GM18519 (cell line): ENCODE data around the gene FREM2.

Experiments
- ATAC-seq: cut with Tn5 transposase; IDR thresholded peaks from one replicate; pipeline ENCODE4 v1.9.1; 2021; ENCODE audit warnings: mild to moderate bottlenecking, moderate library complexity; ENCODE audit not compliant: unreplicated experiment, low FRiP score

The FREM2 gene

GRCh38 chr13:38758277-38758676 is 71.4 kb downstream of the FREM2 start:
- no peak for ATAC-seq

GRCh38 chr13:38759390-38759789 is 72.5 kb downstream of the FREM2 start:
- no peak for ATAC-seq

DNA sequence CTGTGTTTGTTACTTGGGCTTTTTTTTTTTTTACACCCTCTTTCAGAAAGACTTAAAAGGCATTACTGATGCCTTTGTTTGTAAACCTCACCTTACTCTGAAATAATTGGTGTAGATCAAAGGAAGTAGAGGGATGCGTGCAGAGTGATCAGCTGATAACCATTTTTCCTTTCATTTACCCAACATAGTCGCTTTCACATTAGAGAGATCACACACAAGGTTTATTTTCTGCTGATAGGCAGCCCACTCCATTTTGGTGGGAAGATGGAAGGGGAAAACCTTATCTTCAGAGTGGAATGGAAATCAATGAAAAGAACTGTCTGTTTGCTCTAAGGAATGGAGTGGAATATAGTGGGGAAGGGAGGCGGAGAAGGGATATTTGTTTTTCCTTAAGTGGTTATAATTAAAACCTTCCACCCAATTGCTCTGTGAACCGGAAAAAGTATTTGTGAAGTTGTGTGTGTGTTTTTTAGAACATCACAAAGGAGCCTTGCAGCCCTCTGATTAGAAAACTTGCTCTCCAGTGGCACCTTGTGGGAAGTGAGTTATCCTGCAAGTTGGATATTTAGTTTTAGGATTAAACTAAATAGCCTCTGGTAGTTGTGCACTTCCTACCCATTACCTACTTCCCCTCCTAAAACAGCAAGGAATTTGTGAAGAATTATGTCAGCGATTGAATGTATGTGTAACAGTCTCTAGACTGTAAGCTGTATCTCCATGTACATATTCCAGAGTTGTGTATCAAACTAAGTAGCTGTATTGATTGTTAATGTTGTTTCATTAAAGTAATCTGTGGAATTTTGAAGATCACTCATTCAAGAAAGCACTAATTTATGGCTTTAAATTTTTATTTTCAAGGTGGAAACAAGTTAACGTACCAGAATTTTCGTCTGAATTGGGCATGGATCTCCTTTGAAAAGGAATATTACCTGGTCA is 76.8 kb downstream of the FREM2 start:
- ATAC-seq, result no peak

DNA sequence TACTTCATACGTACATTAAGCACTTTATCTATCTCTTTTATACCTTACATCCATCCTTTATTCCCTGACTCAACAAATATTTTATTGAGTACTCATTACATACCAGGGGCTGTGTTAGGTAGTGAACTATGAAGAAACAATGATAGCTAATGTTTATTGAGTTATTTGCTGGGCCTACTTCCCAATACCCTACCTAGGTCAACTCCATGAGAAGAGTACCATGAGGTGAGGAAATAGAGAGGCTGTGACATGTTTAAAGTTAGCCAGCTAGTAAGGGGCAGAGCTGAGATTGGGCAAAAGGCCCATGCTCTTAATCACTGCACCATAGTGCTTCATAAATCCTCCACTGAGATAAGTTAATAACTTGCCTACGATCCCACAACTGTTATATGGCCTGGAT is 79.9 kb downstream of the FREM2 start:
- no peak for ATAC-seq

- ATAC-seq, result no peak
Observed at GRCh38 chr13:38767506-38768265, 80.8 kb downstream of the FREM2 start.

DNA sequence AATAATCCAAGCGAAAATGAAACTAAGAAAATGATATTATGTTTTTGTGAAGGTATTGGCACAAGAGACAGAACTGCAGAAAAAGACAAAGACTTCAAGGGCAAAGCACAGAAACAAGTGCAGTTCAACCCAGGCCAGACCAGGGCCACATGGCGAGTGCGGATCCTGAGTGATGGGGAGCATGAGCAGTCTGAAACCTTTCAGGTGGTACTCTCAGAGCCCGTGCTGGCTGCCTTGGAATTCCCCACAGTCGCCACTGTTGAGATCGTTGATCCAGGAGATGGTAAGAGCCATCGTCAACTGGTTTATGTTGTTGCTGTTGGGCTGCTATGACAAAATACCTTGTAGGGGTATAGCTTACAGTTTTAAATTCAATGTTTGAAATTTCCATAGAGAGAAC is 82.6 kb downstream of the FREM2 start:
- no peak for ATAC-seq

DNA sequence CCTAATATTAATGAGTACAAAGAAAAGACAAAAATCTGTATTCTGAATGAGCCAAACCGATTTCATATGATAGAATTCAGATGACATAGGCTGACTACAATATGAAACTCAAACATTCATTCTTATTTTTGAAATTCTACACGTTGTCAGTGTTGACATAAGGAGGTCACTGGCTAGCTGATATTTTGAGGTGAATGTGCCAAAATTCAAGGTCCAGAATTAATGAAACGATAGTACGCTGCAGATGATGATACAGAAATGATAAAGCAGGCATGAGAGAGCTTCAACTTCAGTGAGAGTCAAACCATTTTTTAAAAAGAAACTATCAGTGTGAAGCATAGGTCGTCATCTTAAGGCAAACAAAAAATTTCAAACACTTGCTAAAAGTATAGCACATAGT is 88.2 kb downstream of the FREM2 start:
- ATAC-seq, result no peak

GRCh38 chr13:38777347-38778119 is 90.7 kb downstream of the FREM2 start:
- no peak for ATAC-seq

DNA sequence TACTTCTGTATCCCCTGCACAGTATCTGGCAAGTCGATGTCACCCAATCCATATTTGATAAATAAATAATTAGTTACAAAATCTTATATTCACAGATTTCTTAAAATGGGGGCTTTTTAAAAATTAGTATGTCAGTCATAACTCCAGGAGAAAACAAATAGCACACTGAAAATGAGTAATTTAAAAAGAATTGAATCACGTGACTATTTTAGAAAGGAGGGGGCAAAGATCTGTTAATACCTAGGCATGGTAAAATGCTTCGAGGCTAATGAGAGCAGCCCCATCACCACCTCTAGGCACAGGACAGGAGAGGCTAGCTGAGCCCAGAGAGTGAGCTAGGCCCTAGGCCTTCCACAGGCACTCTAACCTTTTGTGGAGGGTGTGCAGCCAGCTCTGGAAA is 94.7 kb downstream of the FREM2 start:
- ATAC-seq, result no peak

DNA sequence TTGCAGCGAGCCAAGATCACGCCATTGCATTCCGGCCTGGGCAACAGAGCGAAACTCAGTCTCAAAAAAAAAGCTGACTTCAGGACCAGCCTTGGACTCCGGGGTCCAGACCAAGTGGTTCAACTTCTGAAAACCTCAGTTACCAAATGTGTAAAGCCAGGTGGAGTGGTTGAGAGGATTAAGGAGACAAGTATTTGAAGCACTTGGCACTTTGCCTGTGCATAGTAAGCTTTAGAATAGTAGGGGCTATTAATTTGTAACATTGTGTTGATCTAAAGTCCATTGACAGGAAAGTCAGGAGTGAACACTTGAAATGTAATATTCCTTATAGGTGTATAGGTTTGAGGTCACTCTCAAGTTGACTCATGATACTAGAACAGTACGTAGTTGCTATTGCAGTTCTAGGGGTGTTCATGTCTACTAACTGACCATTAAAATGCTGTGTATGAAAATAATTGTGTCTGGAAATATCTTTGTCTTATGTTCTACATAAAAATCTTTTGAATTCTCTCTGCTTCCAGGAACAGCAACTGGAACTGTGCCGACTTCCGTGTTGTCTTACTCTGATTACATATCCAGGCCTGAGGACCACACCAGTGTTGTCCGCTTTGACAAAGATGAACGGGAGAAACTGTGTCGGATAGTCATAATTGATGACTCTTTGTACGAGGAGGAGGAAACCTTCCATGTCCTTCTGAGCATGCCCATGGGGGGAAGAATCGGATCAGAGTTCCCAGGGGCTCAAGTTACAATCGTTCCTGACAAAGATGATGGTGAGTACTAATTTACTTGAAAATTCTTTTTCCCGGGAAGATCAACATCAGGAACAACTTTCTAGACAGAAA is 97.4 kb downstream of the FREM2 start:
- ATAC-seq, result no peak

DNA sequence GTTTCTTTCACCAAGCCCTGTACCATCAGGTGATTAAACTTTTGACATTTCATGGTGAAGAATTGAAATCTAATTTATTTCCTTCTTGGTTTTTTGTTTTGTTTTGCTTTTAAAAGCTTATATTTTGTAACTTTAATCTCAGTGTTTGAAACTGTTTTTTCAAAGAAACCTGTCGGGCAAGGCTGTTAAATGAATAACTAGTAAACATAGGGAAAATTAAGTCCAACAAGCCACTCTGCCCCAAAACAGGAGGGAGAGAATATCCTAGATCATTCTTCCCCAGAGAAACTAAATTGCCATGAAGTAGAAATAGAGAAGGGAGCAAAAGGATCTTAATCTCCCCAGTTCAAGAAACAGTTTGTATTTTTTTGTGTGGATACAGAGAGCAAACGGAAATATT is 98.2 kb downstream of the FREM2 start:
- no peak for ATAC-seq

DNA sequence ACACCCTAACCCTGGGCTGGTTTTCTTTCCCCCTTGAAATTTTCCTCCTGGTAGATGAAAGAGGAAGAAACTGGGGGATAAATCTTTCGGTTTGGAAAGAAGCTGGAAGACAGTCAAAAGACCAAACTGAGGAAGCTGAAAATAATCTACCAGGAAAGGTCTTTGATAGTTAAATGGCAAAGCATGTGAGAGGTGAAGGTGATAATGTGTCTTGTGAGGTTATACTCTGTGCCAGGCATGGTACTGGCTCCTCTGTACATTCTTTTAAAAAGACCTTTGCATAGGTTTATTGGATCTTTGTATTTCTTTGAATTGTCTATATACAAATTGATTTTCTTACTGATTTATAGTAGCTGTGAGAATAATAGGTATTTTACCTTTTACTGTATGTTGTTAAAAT is 98.6 kb downstream of the FREM2 start:
- ATAC-seq, result no peak

GRCh38 chr13:38787550-38787949 is 100.7 kb downstream of the FREM2 start:
- ATAC-seq, result no peak

- ATAC-seq, result no peak
Observed at GRCh38 chr13:38796890-38797289, 110.0 kb downstream of the FREM2 start.

DNA sequence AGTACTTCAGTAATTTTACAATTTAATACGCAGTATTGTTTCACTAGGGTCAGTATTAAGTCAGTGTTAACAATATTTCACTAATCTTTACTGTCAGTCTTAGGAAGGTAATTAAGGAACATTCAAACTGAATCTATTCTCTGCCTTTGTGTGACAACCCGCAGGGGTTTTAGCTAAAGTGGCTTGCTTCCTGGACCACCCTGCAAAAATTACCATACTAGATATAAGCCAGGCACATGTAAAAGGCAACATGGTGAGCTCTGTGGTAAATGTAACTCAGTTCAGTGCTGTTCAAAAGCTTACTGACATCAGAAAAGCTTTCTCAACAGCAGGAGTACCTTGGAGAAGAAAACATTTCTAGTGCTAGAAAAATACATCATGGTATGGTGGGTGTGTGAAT is 116.7 kb downstream of the FREM2 start:
- no peak for ATAC-seq

DNA sequence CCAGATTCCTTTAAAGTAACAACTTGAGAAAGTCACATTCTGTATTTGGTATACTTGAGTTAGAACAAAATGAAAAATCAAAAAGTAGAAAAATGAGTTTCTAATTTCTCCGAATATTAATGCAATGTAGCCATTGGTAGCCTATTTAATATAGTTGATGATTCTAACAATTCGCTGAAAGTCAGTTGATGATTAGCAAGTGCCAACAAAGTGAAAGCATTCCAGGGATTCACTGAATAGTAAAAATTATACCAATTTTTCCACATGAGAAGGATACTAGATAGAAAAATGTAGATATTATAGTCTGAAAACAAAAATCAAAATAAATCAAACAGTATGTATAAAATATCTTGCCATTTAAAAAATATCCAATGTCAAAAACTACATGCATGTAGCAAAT is 117.2 kb downstream of the FREM2 start:
- ATAC-seq, result no peak

GRCh38 chr13:38804536-38804935 is 117.7 kb downstream of the FREM2 start:
- ATAC-seq, result no peak

DNA sequence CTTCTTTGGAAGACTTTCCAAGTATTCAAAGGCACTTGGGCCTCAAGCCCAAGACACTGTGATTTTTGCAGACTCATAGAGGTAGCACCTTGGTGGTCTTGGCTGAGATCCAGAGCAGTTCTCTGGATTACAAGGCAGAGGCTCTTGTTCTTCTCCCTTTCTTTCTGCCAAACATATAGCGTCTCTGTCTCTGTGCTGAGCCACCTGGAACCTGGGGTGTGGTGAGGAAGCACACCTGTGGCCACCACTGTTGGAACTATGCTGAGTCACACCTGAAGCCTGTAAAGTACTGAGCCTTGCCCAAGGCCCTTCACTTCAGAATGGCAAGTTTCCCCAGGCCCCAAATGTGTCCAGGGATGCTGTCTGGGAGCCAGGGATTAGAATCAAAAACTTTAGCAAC is 127.5 kb downstream of the FREM2 start:
- ATAC-seq, result no peak

DNA sequence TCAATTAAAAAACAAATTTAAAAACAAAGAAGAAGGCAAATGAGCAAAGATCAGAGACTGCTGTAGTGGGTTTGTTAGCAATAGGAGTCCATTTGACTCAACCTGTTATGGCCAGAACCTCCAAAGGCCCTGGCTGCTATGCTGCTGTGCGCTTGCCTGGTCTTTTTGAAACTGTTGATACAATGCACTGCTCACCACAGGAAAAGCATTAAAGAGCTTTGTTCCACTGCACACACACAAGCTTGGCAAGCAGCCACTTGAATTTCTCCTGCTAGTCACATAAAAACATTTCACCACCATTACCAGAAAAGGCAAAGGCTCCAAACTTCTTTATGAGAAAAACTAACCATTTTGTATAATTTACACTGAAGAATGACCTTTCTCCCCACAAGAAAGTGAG is 132.2 kb downstream of the FREM2 start:
- ATAC-seq, result no peak

DNA sequence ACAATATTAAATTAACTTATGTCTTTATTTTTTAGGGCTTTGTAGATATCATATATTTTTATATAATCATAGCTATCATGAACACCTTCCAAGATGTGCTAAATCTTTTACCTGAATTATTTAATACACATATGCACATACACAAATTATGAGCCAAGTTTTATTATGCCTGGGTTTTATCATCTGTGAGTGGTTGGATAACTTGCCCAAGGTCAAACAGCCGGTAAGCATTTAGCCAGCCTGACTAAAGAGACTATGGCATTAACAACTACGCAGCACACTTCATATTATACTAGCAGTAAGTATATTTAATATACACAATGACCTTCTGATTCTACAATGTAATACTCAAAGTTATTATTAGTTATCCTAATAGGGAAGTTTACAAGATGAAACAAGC is 132.7 kb downstream of the FREM2 start:
- ATAC-seq, result no peak
